GM12878 (cell line): ENCODE results near the gene CLPTM1L. TPM values are rescaled to one million over a fixed set of nuclear protein-coding genes. Genes with fewer than 3 reads are reported as not detected.

Experiments used
- ATAC-seq: fragments of 200-7000 bp; cut with Tn5 transposase; 3 replicates; pipeline ENCODE4 v1.9.1; 2020; ENCODE audit warnings: mild to moderate bottlenecking, moderate library complexity
- BruUV-seq: library from RNA; stranded (reverse); fragments of 400-500 nt; replicated peaks from 2 replicates; lab custom pipeline; 2021; lab: Mats Ljungman, UMichigan
- CTCF ChIA-PET: fragments of 300-600 bp; sonication (Branson Sonifier 250); formaldehyde crosslinking; extraction: SDS; loops from one replicate; lab custom pipeline; 2021; ENCODE audit warnings: inconsistent platforms; lab: Yijun Ruan, JAX
- POLR2A ChIA-PET: fragments of 350-600 bp; formaldehyde crosslinking; extraction: SDS; loops from one replicate; lab custom pipeline; 2021; ENCODE audit warnings: inconsistent platforms; lab: Charles Lee
- RAD21 ChIA-PET: fragments of 300-600 bp; sonication (Branson Sonifier 250); formaldehyde crosslinking; loops from one replicate; lab custom pipeline; 2023; ENCODE audit warnings: antibody characterized with exemption; ENCODE audit not compliant: unreplicated experiment; lab: Charles Lee
- SMC1A ChIA-PET: fragments of 300-600 bp; sonication (Branson Sonifier 250); formaldehyde crosslinking; loops from one replicate; lab custom pipeline; 2023; ENCODE audit not compliant: unreplicated experiment, uncharacterized antibody; lab: Charles Lee
- DNase-seq: peaks from one replicate; pipeline ENCODE4 v3.0.0-alpha.2; 2011; ENCODE audit warnings: low read depth, low spot score
- FAIRE-seq: peaks from 3 replicates; lab custom pipeline; 2011; peaks lifted over from hg19 to GRCh38; lab: Jason Lieb, UNC
- H2AFZ ChIP-seq: 2 replicates; pipeline ENCODE4 v1.6.0; 2011; ENCODE audit warnings: low read depth, low read length, control low read depth; ENCODE audit not compliant: control insufficient read depth
- H3K27ac ChIP-seq: 2 replicates; pipeline ENCODE4 v1.5.1; 2011; ENCODE audit warnings: control low read depth; ENCODE audit not compliant: control insufficient read depth, insufficient read depth
- H3K27me3 ChIP-seq, 2 experiments: replicated peaks in 1 of 2; 2 replicates each; pipeline versions ENCODE4 v1.6.0 to v1.6.1; 2011; ENCODE audit warnings: low read length in 1 of 2; ENCODE audit not compliant: control insufficient read depth in 2 of 2, insufficient read depth in 2 of 2
- H3K36me3 ChIP-seq, 2 experiments: 2 replicates each; pipeline ENCODE4 v1.5.1; 2011; ENCODE audit warnings: low read length in 1 of 2; ENCODE audit not compliant: control insufficient read depth in 2 of 2, insufficient read depth in 2 of 2
- H3K4me1 ChIP-seq: 2 replicates; pipeline ENCODE4 v1.6.1; 2011; ENCODE audit warnings: mild to moderate bottlenecking, low read length, moderate library complexity, mixed read lengths; ENCODE audit not compliant: control insufficient read depth, insufficient read depth
- H3K4me2 ChIP-seq: 2 replicates; pipeline ENCODE4 v1.6.0; 2011; ENCODE audit warnings: control low read depth; ENCODE audit not compliant: control insufficient read depth, insufficient read depth
- H3K4me3 ChIP-seq: fragments of 200-600 bp; sonication (generic); 2 replicates; pipeline ENCODE4 v1.5.1; 2016
- H3K79me2 ChIP-seq: 2 replicates; pipeline ENCODE4 v1.6.0; 2011; ENCODE audit warnings: low read length; ENCODE audit not compliant: control insufficient read depth, insufficient read depth
- H3K9ac ChIP-seq: 2 replicates; pipeline ENCODE4 v1.8.0; 2011; ENCODE audit warnings: low read length, control low read depth, mixed read lengths; ENCODE audit not compliant: control insufficient read depth, insufficient read depth
- H3K9me3 ChIP-seq: replicated peaks from 3 replicates; pipeline ENCODE4 v1.5.1; 2011; ENCODE audit warnings: mild to moderate bottlenecking, low read length; ENCODE audit not compliant: control insufficient read depth, insufficient read depth
- H4K20me1 ChIP-seq: 2 replicates; pipeline ENCODE4 v1.6.0; 2011; ENCODE audit not compliant: control insufficient read depth, insufficient read depth
- ATF3 ChIP-seq: IDR thresholded peaks from 2 replicates; pipeline ENCODE4 v1.6.1; 2011; ENCODE audit warnings: low read depth, mild to moderate bottlenecking, low read length, moderate library complexity, borderline replicate concordance; ENCODE audit errors: extremely low read depth
- BACH1 ChIP-seq: fragments of 450-650 bp; IDR thresholded peaks from 2 replicates; pipeline ENCODE4 v1.6.1; 2017; ENCODE audit warnings: mild to moderate bottlenecking, borderline replicate concordance
- CEBPB ChIP-seq, 2 experiments: fragments of 150-350 bp in 1 of 2; IDR thresholded peaks; 2 replicates each; pipeline ENCODE4 v1.6.1; 2012 to 2014; ENCODE audit warnings: low read depth in 2 of 2, low read length in 2 of 2, borderline replicate concordance in 1 of 2, inconsistent platforms in 1 of 2
- GATAD2B ChIP-seq: fragments of 450-650 bp; conservative IDR thresholded peaks from 2 replicates; pipeline ENCODE4 v1.6.1; 2017; ENCODE audit warnings: low read depth, mild to moderate bottlenecking, moderate library complexity
- IKZF2 ChIP-seq, 2 experiments: fragments of 450-650 bp; IDR thresholded peaks; 2 replicates each; pipeline ENCODE4 v1.6.1; 2017; ENCODE audit warnings: mild to moderate bottlenecking in 2 of 2, moderate library complexity in 2 of 2
- LARP7 ChIP-seq: fragments of 450-650 bp; IDR thresholded peaks from 2 replicates; pipeline ENCODE4 v1.6.1; 2017; ENCODE audit warnings: mild to moderate bottlenecking
- MEF2A ChIP-seq: IDR thresholded peaks from 2 replicates; pipeline ENCODE4 v1.6.1; 2011; ENCODE audit warnings: low read depth, mild to moderate bottlenecking, low read length, moderate library complexity; ENCODE audit not compliant: insufficient read depth
- MTA3 ChIP-seq: IDR thresholded peaks from 2 replicates; pipeline ENCODE4 v1.6.1; 2012; ENCODE audit warnings: low read length, inconsistent platforms, borderline replicate concordance
- PAX8 ChIP-seq: fragments of 450-650 bp; IDR thresholded peaks from 2 replicates; pipeline ENCODE4 v1.6.1; 2017; ENCODE audit warnings: mild to moderate bottlenecking, moderate library complexity
- POU2F2 ChIP-seq: IDR thresholded peaks from 3 replicates; pipeline ENCODE4 v1.6.1; 2011; ENCODE audit warnings: low read depth, mild to moderate bottlenecking, low read length, borderline replicate concordance
- PRDM15 ChIP-seq: fragments of 450-650 bp; formaldehyde crosslinking; IDR thresholded peaks from 2 replicates; pipeline ENCODE4 v1.4.0; 2020; ENCODE audit warnings: mild to moderate bottlenecking, moderate library complexity
- RAD21 ChIP-seq: IDR thresholded peaks from 2 replicates; pipeline ENCODE4 v1.6.1; 2011; ENCODE audit warnings: mild to moderate bottlenecking, low read depth, low read length, moderate library complexity; ENCODE audit not compliant: insufficient read depth
- RB1 ChIP-seq: fragments of 450-650 bp; formaldehyde crosslinking; IDR thresholded peaks from 2 replicates; pipeline ENCODE4 v1.6.1; 2017; ENCODE audit warnings: mild to moderate bottlenecking, borderline replicate concordance
- RCOR1 ChIP-seq: conservative IDR thresholded peaks from 2 replicates; pipeline ENCODE4 v1.6.1; 2012; ENCODE audit warnings: low read depth, low read length, improper control_type of control experiment
- STAT1 ChIP-seq: fragments of 450-650 bp; conservative IDR thresholded peaks from 2 replicates; pipeline ENCODE4 v1.6.1; 2014; ENCODE audit warnings: antibody characterized with exemption, mild to moderate bottlenecking
- STAT3 ChIP-seq: IDR thresholded peaks from 2 replicates; pipeline ENCODE4 v1.6.1; 2011; ENCODE audit warnings: low read depth, low read length, improper control_type of control experiment
- SUZ12 ChIP-seq: fragments of 200-600 bp; sonication (generic); IDR thresholded peaks from one replicate; pipeline ENCODE4 v1.6.1; 2018; ENCODE audit warnings: antibody characterized with exemption, mild to moderate bottlenecking; ENCODE audit not compliant: unreplicated experiment
- WRNIP1 ChIP-seq: IDR thresholded peaks from 2 replicates; pipeline ENCODE4 v1.6.1; 2011; ENCODE audit warnings: low read depth, low read length, improper control_type of control experiment, borderline replicate concordance
- WGBS: methylation state at CpG from one replicate; pipeline ENCODE4 v1.1.6; 2016; ENCODE audit warnings: low lambda C conversion rate; ENCODE audit not compliant: insufficient replicate concordance, insufficient coverage; ENCODE audit errors: missing lambda C conversion rate; 5-methylcytosine and 5-hydroxymethylcytosine counted together
- in situ Hi-C: fragments of 300-500 bp; cut with MboI; formaldehyde crosslinking; loops from 9 replicates; pipeline ENCODE4 v1.14.3; 2018; ENCODE audit warnings: mixed read lengths
- intact Hi-C: fragments of 100-400 bp; cut with micrococcal nuclease; formaldehyde crosslinking; loops from one replicate; pipeline ENCODE4 v1.14.2; 2022; ENCODE audit not compliant: unreplicated experiment
- polyA plus RNA-seq, 11 experiments: library from polyadenylated mRNA; depleted of rRNA in 4 of 11; unstranded in 6 of 11; stranded (reverse) in 5 of 11; fragments of >200 nt; fragmentation: Nextera tagmentation in 4 of 11; fragmentation: Illumina TruSeq in 1 of 11; extraction: Ambion mirVana in 4 of 11; extraction: Trizol in 1 of 11; gene quantifications; 1 replicate in 1 of 11; 2 replicates in 10 of 11; pipeline versions ENCODE4 v1.2.1 to v1.2.3, GENCODE V29; 2011 to 2016; ENCODE audit warnings: inconsistent platforms in 2 of 11, missing spikeins in 2 of 11, low read depth in 1 of 11
- total RNA-seq, 4 experiments: library from RNA; depleted of rRNA in 3 of 4; stranded (reverse); fragments of >200 nt in 3 of 4; fragmentation: Illumina TruSeq in 1 of 4; extraction: Trizol in 1 of 4; gene quantifications; 2 replicates each; pipeline versions ENCODE4 v1.2.1 to v1.2.3, GENCODE V29; 2013 to 2021

The CLPTM1L gene
- total and polyA plus RNA-seq, 10 of the 15 experiments (the other 5 are each of a cell fraction or from before 2014, with no cell fraction given), result 2.9 to 278 (median 135) TPM

- H3K27ac ChIP-seq, result no peak overlapping the region
- whole genome bisulfite sequencing, result 65% methylated on average over 7 of the region's 7 CpGs
- POLR2A ChIA-PET, result interaction anchor here (1.1 kb wide), 1 partner anchor 18 kb away, joined by 3 read pairs; no protein-coding TSS in a partner anchor
These were observed 34.8 kb downstream of the CLPTM1L start for GRCh38 chr5:1310118-1310517.

More at GRCh38 chr5:1310118-1310517, 34.8 kb downstream of the CLPTM1L start:
- BruUV-seq, result no TSS peak
- Histone ChIP-seq H3K4me1 (peaks cover 28% of the 10 kb centered on the region), H3K4me2 (no peak overlapping the region), H3K36me3 (no peaks in the 10 kb centered on the region), H3K27me3 (no peaks in the 10 kb centered on the region), H3K9me3 (peaks cover 19% of the 10 kb centered on the region), H2AFZ (no peak overlapping the region), H3K4me3 (no peak overlapping the region), H3K79me2 (no peaks in the 10 kb centered on the region), H3K9ac (no peak overlapping the region), H4K20me1 (0 out of 2 replicates have a peak, but pooled peaks cover 4% of the 10 kb centered on the region)
- CTCF ChIA-PET, result interaction anchor here (1.5 kb wide), 1 partner anchor 11 kb away, joined by 4 read pairs; no protein-coding TSS in a partner anchor
- DNase-seq, result no peak
- no peak for ATAC-seq
- SMC1A ChIA-PET, result interaction anchor here (0.7 to 0.9 kb wide), 3 partner anchors 34 to 160 kb away, joined by 3 read pairs; no protein-coding TSS in a partner anchor
- in situ Hi-C loops, result no loop called here
- intact Hi-C loops, result loop anchor here (5.0 to 10.0 kb wide), 3 partner anchors 53 to 485 kb away; partner anchors contain the start of gene MRPL36
- no peak for TF ChIP-seq ATF3
- no peak for TF ChIP-seq PAX8
- no peak for TF ChIP-seq STAT3
- no peak for TF ChIP-seq PRDM15 (CRISPR knock-in tag)
- no peak for TF ChIP-seq MEF2A
- no peak for TF ChIP-seq SUZ12
- TF ChIP-seq BACH1, result no peak
- TF ChIP-seq WRNIP1, result no peak
- TF ChIP-seq GATAD2B, result no peak
- no peak for TF ChIP-seq RAD21
- no peak for TF ChIP-seq MTA3
- TF ChIP-seq POU2F2, result no peak
- TF ChIP-seq RCOR1, result no peak
- TF ChIP-seq STAT1, result no peak
- no peak for TF ChIP-seq LARP7
- no peak for TF ChIP-seq IKZF2 (IDR thresholded peaks at IDR 0.05)
- TF ChIP-seq RB1, result no peak
- TF ChIP-seq CEBPB (IDR thresholded peaks at IDR 0.05; ENCODE audit: borderline replicate concordance in 1 of 2, low read depth in 2 of 2, low read length in 2 of 2), result no peak
- RAD21 ChIA-PET, result interaction anchor here (1.0 to 1.4 kb wide), 2 partner anchors 14 to 16 kb away, joined by 3 read pairs; partner anchors contain the start of gene TERT
- FAIRE-seq, result no peak
